ENCODE results near the gene NCK2. TPM values are rescaled to one million over a fixed set of nuclear protein-coding genes. Genes with fewer than 3 reads are reported as not detected.
"Not testable (repeated sequence)": the region's sequence is repeated elsewhere in the genome, so short reads cannot be mapped to it uniquely, and the experiment has no call there.

The NCK2 gene
- total and polyA plus RNA-seq, 7 donors, result 36.4 to 59.9 (median 52.0) TPM

DNA sequence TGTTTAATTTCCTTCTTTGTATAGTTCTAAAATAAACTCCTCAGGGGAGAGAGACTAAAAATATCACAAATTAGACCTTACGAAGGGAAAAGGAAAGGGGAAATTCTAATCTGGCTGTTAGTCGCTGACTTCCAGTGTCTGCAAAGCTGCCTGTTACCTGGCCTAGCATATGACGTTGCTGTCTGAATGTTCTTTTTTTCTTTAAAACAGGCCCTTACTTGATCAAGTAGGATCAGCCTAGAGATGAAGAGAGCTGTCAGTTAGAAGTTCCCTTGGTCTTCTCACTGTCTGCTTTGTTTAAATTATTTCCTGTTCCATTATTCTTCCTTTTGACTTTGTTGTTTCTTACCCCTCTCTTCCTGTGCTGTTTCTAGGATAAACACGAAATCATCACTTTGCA lies 11.2 kb downstream of the NCK2 start:
- 45 to 57% methylated on average over 4 of the region's 4 CpGs for WGBS, 2 donors
- Histone ChIP-seq H3K4me1 (peaks cover 0 to 45% (median 34%) of the 10 kb centered on the region in 4 donors), H3K9me3 (no peaks in the 10 kb centered on the region), H3K27me3 (no peaks in the 10 kb centered on the region), H3K36me3 (no peaks in the 10 kb centered on the region), H3K27ac (no peak overlapping the region), H3K4me3 (no peak overlapping the region)
- intact Hi-C loops (cut with DNase I), result no loop called here
- no peak for DNase-seq
- TF ChIP-seq POLR2A (IDR thresholded peaks at IDR 0.05), result no peak
- TF ChIP-seq, protein P1, sequence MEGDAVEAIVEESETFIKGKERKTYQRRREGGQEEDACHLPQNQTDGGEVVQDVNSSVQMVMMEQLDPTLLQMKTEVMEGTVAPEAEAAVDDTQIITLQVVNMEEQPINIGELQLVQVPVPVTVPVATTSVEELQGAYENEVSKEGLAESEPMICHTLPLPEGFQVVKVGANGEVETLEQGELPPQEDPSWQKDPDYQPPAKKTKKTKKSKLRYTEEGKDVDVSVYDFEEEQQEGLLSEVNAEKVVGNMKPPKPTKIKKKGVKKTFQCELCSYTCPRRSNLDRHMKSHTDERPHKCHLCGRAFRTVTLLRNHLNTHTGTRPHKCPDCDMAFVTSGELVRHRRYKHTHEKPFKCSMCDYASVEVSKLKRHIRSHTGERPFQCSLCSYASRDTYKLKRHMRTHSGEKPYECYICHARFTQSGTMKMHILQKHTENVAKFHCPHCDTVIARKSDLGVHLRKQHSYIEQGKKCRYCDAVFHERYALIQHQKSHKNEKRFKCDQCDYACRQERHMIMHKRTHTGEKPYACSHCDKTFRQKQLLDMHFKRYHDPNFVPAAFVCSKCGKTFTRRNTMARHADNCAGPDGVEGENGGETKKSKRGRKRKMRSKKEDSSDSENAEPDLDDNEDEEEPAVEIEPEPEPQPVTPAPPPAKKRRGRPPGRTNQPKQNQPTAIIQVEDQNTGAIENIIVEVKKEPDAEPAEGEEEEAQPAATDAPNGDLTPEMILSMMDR (IDR thresholded peaks at IDR 0.05), result no peak
- no peak for TF ChIP-seq POLR2AphosphoS5 (IDR thresholded peaks at IDR 0.05)
- no peak for TF ChIP-seq EP300 (IDR thresholded peaks at IDR 0.05)

DNA sequence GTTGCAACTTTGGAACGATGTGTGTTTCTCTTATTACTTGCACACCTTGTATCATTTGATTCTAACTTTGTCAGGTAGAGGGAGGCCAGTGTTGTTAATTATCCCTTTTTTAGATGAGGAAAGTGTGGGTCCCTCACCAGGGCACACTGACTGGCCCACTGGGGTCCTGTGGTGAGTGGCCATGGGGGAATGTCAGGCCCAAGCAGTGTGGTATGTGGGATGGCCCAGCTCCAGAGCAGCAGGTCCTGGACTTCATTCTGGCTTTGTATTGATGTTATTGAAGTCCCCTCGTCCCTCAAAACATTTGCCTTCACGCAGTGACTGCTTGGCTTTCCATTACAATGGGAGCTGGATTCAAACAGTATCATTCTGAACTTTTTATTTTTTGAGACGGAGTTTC lies 11.7 kb downstream of the NCK2 start:
- H3K4me1 ChIP-seq, result peaks cover 0 to 50% (median 35%) of the 10 kb centered on the region in 4 donors
- WGBS, 2 donors, result 89 to 94% methylated on average over 4 of the region's 4 CpGs
- no peaks in the 10 kb centered on the region for H3K36me3 ChIP-seq
- H3K27me3 ChIP-seq, result no peaks in the 10 kb centered on the region
- no peak for DNase-seq
- TF ChIP-seq POLR2AphosphoS5 (IDR thresholded peaks at IDR 0.05) (no peak), POLR2A (IDR thresholded peaks at IDR 0.05) (no peak), EP300 (IDR thresholded peaks at IDR 0.05) (no peak)
- TF ChIP-seq, protein P1 (IDR thresholded peaks at IDR 0.05), result no peak
- H3K27ac ChIP-seq, result no peak overlapping the region
- no peaks in the 10 kb centered on the region for H3K9me3 ChIP-seq
- H3K4me3 ChIP-seq, result no peak overlapping the region
- intact Hi-C loops (cut with DNase I), result no loop called here

DNA sequence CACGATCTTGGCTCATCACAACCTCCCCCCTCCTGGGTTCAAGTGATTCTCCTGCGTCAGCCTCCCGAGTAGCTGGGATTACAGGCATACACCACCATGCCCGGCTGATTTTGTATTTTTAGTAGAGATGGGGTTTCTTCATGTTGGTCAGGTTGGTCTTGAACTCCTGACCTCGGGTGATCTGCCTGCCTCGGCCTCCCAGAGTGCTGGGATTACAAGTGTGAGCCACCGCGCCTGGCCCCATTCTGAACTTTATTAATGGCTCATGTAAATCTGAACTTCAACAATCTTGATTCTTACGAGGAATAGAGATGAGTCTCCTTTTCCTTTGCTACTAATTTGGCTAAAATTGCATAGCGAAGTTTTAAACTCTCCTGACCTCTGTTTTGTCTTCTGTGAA lies 12.2 kb downstream of the NCK2 start:
- H3K9me3 ChIP-seq; H3K36me3 ChIP-seq; H3K27me3 ChIP-seq; H3K4me3 ChIP-seq; DNase-seq; H3K27ac ChIP-seq; intact Hi-C loops (cut with DNase I): not testable (repeated sequence)
- WGBS, 2 donors, result 88 to 91% methylated on average over 10 of the region's 10 CpGs
- H3K4me1 ChIP-seq, result peaks cover 0 to 55% (median 39%) of the 10 kb centered on the region in 4 donors

DNA sequence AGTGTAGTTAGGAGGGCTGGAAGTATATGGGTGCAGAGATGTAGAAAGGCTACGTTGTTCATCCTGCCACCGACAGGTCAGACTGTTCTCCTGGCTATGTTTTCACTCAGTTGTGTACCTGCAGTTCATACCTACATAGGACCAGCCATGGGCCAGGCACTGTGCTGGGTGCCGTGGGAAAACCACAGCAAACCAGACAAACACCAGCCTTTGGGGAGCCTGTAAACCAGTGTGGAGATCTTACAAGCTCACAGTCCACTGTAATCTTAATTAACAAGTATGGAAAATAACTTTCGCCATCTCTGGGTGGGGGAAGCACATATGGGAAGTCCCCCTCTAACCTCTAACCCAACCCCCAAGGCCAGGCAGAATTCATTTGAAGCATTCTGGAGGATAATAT lies 12.7 kb downstream of the NCK2 start:
- no peak overlapping the region for H3K4me3 ChIP-seq
- H3K36me3 ChIP-seq, result no peaks in the 10 kb centered on the region
- no peak overlapping the region for H3K27ac ChIP-seq
- no peak for TF ChIP-seq EP300 (IDR thresholded peaks at IDR 0.05)
- TF ChIP-seq POLR2A (IDR thresholded peaks at IDR 0.05), result no peak
- intact Hi-C loops (cut with DNase I), result no loop called here
- 67 to 87% methylated on average over 4 of the region's 4 CpGs for WGBS, 2 donors
- no peak for DNase-seq
- H3K9me3 ChIP-seq, result no peaks in the 10 kb centered on the region
- peaks cover 0 to 60% (median 44%) of the 10 kb centered on the region in 4 donors for H3K4me1 ChIP-seq
- no peaks in the 10 kb centered on the region for H3K27me3 ChIP-seq

DNA sequence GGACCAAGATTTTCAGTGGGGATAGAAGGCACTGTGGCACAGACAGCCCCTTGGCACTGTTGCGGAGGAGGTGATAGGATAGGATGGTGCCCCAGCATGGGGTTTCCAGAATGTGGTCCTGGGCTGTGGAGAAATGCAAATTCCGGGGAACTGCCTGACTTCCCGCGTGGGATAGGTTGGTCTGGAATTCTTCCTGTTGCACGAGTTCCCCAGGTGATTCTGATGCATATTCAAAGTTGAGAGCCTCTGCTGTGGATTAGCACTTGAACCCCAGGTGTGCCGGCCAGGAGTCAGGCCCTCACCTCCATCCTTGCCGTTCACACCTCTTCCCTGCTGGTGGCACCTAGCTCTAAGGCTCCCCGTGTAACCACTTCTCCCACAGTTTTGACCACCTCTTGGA lies 15.5 kb downstream of the NCK2 start:
- intact Hi-C loops (cut with DNase I), result no loop called here
- Histone ChIP-seq H3K27ac (no peak overlapping the region), H3K36me3 (no peaks in the 10 kb centered on the region), H3K4me1 (peaks cover 0 to 57% (median 34%) of the 10 kb centered on the region in 4 donors), H3K27me3 (no peaks in the 10 kb centered on the region), H3K4me3 (no peak overlapping the region), H3K9me3 (no peaks in the 10 kb centered on the region)
- TF ChIP-seq POLR2A (IDR thresholded peaks at IDR 0.05) (no peak), POLR2AphosphoS5 (IDR thresholded peaks at IDR 0.05) (no peak), EP300 (IDR thresholded peaks at IDR 0.05) (no peak)
- TF ChIP-seq, protein P1 (IDR thresholded peaks at IDR 0.05), result no peak
- WGBS, 2 donors, result 83 to 88% methylated on average over 8 of the region's 8 CpGs
- DNase-seq, result no peak

DNA sequence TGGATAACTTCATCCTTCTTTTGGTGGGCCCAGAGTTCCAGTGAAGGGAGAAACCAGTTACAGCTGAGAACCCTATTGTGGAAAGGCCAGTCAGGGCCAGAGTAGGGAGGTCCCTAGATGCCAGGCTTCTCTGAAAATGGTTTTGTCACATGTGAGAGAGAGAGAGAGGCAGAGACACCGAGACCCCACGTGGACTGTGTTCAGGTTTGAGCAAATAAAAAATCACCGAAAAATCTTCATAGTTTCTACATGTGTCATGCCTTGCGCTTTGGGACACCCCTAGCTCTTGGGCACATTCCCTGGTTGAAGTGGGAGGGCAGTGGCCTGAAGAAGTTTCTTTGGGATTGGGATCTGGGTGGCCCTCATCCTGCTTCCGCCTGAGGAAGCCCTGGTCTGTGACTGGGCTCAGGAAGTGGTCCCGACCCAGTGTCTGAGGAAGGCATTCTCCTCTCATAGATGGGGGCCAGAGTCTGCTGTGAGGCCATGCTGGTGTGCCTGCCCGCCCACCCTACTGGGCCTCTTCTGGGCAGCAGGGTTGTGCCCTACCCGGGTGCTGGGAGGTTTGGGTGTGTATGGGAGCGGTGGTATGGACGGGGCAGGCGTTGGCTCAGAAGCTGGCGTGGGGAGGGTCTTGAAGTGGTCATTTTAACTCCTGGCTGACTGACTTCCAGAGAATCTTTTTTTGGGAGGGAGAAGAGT lies 16.1 kb downstream of the NCK2 start:
- no peak for DNase-seq
- intact Hi-C loops (cut with DNase I), result no loop called here
- Histone ChIP-seq H3K36me3 (no peaks in the 10 kb centered on the region), H3K4me3 (no peak overlapping the region), H3K27me3 (no peaks in the 10 kb centered on the region), H3K4me1 (peaks cover 0 to 51% (median 29%) of the 10 kb centered on the region in 4 donors), H3K9me3 (no peaks in the 10 kb centered on the region), H3K27ac (no peak overlapping the region)
- TF ChIP-seq POLR2A (IDR thresholded peaks at IDR 0.05) (no peak), EP300 (IDR thresholded peaks at IDR 0.05) (no peak), POLR2AphosphoS5 (IDR thresholded peaks at IDR 0.05) (no peak)
- TF ChIP-seq, protein P1 (IDR thresholded peaks at IDR 0.05), result no peak
- WGBS, 2 donors, result 88 to 93% methylated on average over 12 of the region's 12 CpGs

All from sigmoid colon (tissue), 7 donors.